Measurements from ENCODE around the gene FOXP1. TPM values are rescaled to one million over a fixed set of nuclear protein-coding genes. Genes with fewer than 3 reads are reported as not detected.

The FOXP1 gene
- total and polyA plus RNA-seq, 7 experiments from 2014 or later = 104 to 537 (median 444) TPM

GRCh38 chr3:71099997-71100719 lies 483.4 kb downstream of the FOXP1 start:
- H3K27me3 ChIP-seq (ENCODE audit: control insufficient read depth in 2 of 2, insufficient read depth in 2 of 2, low read length in 2 of 2) = no peaks in the 10 kb centered on the region
- H3K4me3 ChIP-seq (ENCODE audit: low read length) = no peak overlapping the region
- H3K36me3 ChIP-seq (ENCODE audit: control insufficient read depth in 2 of 3, insufficient read depth in 3 of 3, low read length in 3 of 3) = peaks cover 3 to 13% (median 10%) of the 10 kb centered on the region in 3 experiments
- H3K36me3 Mint-ChIP-seq = peaks cover 0 to 68% (median 48%) of the 10 kb centered on the region in 5 donors
- no peak for DNase-seq
- CTCF ChIA-PET = interaction anchor here (1.0 kb wide), 1 partner anchor 94 kb away, joined by 3 read pairs; no protein-coding TSS in a partner anchor
- H3K9me3 ChIP-seq (ENCODE audit: control insufficient read depth in 2 of 3, low read length in 3 of 3) = no peaks in the 10 kb centered on the region
- intact Hi-C loops (cut with micrococcal nuclease) = no loop called here
- POLR2A ChIA-PET = interaction anchor here (1.4 kb wide), 1 partner anchor 23 kb away, joined by 3 read pairs; no protein-coding TSS in a partner anchor
- H3K4me1 ChIP-seq (ENCODE audit: control insufficient read depth in 2 of 2, insufficient read depth in 2 of 2, low read length in 2 of 2) = peaks cover 35 to 54% of the 10 kb centered on the region in 2 donors
- H3K27me3 Mint-ChIP-seq = no peaks in the 10 kb centered on the region
- H3K4me3 Mint-ChIP-seq = peak overlapping the region in 7 of 10 donors; percentile 30 to 65 (median 39)
- peak overlapping the region; percentile 44 for H3K27ac ChIP-seq (ENCODE audit: low read depth, low read length)
- H3K27ac Mint-ChIP-seq = peak overlapping the region in 8 of 9 donors; percentile 71 to 93 (median 80)
- H3K9me3 Mint-ChIP-seq = peaks cover 0 to 7% (median 0%) of the 10 kb centered on the region in 11 donors
- peaks cover 56 to 100% (median 94%) of the 10 kb centered on the region in 7 donors for H3K4me1 Mint-ChIP-seq
- ATAC-seq = peak; percentile 52

GRCh38 chr3:71097557-71097956 lies 486.0 kb downstream of the FOXP1 start:
- no peak overlapping the region for H3K4me3 ChIP-seq (ENCODE audit: low read length)
- Mint-ChIP-seq H3K9me3 (peaks cover 0 to 7% (median 0%) of the 10 kb centered on the region in 11 donors), H3K36me3 (peaks cover 0 to 61% (median 45%) of the 10 kb centered on the region in 5 donors), H3K27me3 (no peaks in the 10 kb centered on the region), H3K4me1 (peaks cover 48 to 98% (median 93%) of the 10 kb centered on the region in 7 donors), H3K27ac (peak overlapping the region in 7 of 9 donors; percentile 34 to 93 (median 74)), H3K4me3 (peak overlapping the region in 2 of 10 donors; percentile 26 to 36)
- DNase-seq (no peak), ATAC-seq (no peak)
- CTCF ChIA-PET = no interaction called here
- H3K36me3 ChIP-seq (ENCODE audit: control insufficient read depth in 2 of 3, insufficient read depth in 3 of 3, low read length in 3 of 3) = peaks cover 3 to 7% (median 5%) of the 10 kb centered on the region in 3 experiments
- POLR2A ChIA-PET = no interaction called here
- no peaks in the 10 kb centered on the region for H3K9me3 ChIP-seq (ENCODE audit: control insufficient read depth in 2 of 3, low read length in 3 of 3)
- H3K4me1 ChIP-seq (ENCODE audit: control insufficient read depth in 2 of 2, insufficient read depth in 2 of 2, low read length in 2 of 2) = peaks cover 34 to 57% of the 10 kb centered on the region in 2 donors
- intact Hi-C loops (cut with micrococcal nuclease) = loop anchor here in 1 of 2 donors (1.0 kb wide), 1 partner anchor 10 kb away; no protein-coding TSS in a partner anchor
- H3K27me3 ChIP-seq (ENCODE audit: control insufficient read depth in 2 of 2, insufficient read depth in 2 of 2, low read length in 2 of 2) = no peaks in the 10 kb centered on the region
- no peak overlapping the region for H3K27ac ChIP-seq (ENCODE audit: low read depth, low read length)

GRCh38 chr3:71095511-71096291 lies 487.8 kb downstream of the FOXP1 start:
- Mint-ChIP-seq H3K4me1 (peaks cover 42 to 97% (median 90%) of the 10 kb centered on the region in 7 donors), H3K27me3 (no peaks in the 10 kb centered on the region), H3K36me3 (peaks cover 0 to 57% (median 45%) of the 10 kb centered on the region in 5 donors), H3K4me3 (peak overlapping the region in 2 of 10 donors; percentile 18 to 32), H3K9me3 (peaks cover 0 to 1% (median 0%) of the 10 kb centered on the region in 11 donors), H3K27ac (peak overlapping the region; percentile 3 to 93 (median 75))
- H3K9me3 ChIP-seq (ENCODE audit: control insufficient read depth in 2 of 3, low read length in 3 of 3) = no peaks in the 10 kb centered on the region
- ChIA-PET CTCF (no interaction called here), POLR2A (interaction anchor here (1.1 to 1.4 kb wide), 2 partner anchors 9 to 14 kb away, joined by 3 to 5 read pairs; no protein-coding TSS in a partner anchor)
- ATAC-seq (no peak), DNase-seq (no peak)
- peaks cover 16 to 46% of the 10 kb centered on the region in 2 donors for H3K4me1 ChIP-seq (ENCODE audit: control insufficient read depth in 2 of 2, insufficient read depth in 2 of 2, low read length in 2 of 2)
- no peak overlapping the region for H3K4me3 ChIP-seq (ENCODE audit: low read length)
- intact Hi-C loops (cut with micrococcal nuclease) = no loop called here
- no peaks in the 10 kb centered on the region for H3K27me3 ChIP-seq (ENCODE audit: control insufficient read depth in 2 of 2, insufficient read depth in 2 of 2, low read length in 2 of 2)
- H3K36me3 ChIP-seq (ENCODE audit: control insufficient read depth in 2 of 3, insufficient read depth in 3 of 3, low read length in 3 of 3) = peaks cover 3 to 7% (median 5%) of the 10 kb centered on the region in 3 experiments
- peak overlapping the region; percentile 6 for H3K27ac ChIP-seq (ENCODE audit: low read depth, low read length)

- ChIA-PET CTCF (no interaction called here), POLR2A (interaction anchor here (0.8 kb wide), 1 partner anchor 32 kb away, joined by 3 read pairs; no protein-coding TSS in a partner anchor)
- peaks cover 8 to 47% of the 10 kb centered on the region in 2 donors for H3K4me1 ChIP-seq (ENCODE audit: control insufficient read depth in 2 of 2, insufficient read depth in 2 of 2, low read length in 2 of 2)
- intact Hi-C loops (cut with micrococcal nuclease) = no loop called here
- H3K27me3 ChIP-seq (ENCODE audit: control insufficient read depth in 2 of 2, insufficient read depth in 2 of 2, low read length in 2 of 2) = no peaks in the 10 kb centered on the region
- no peaks in the 10 kb centered on the region for H3K27me3 Mint-ChIP-seq
- peak overlapping the region in 7 of 9 donors; percentile 64 to 93 (median 74) for H3K27ac Mint-ChIP-seq
- peaks cover 2 to 5% (median 3%) of the 10 kb centered on the region in 3 experiments for H3K36me3 ChIP-seq (ENCODE audit: control insufficient read depth in 2 of 3, insufficient read depth in 3 of 3, low read length in 3 of 3)
- DNase-seq = no peak
- peaks cover 40 to 97% (median 90%) of the 10 kb centered on the region in 7 donors for H3K4me1 Mint-ChIP-seq
- H3K36me3 Mint-ChIP-seq = peaks cover 0 to 56% (median 53%) of the 10 kb centered on the region in 5 donors
- no peak overlapping the region for H3K4me3 ChIP-seq (ENCODE audit: low read length)
- H3K4me3 Mint-ChIP-seq = peak overlapping the region in 5 of 10 donors; percentile 18 to 61 (median 33)
- H3K9me3 Mint-ChIP-seq = no peaks in the 10 kb centered on the region
- H3K27ac ChIP-seq (ENCODE audit: low read depth, low read length) = no peak overlapping the region
- no peaks in the 10 kb centered on the region for H3K9me3 ChIP-seq (ENCODE audit: control insufficient read depth in 2 of 3, low read length in 3 of 3)
- ATAC-seq = no peak
Measured at GRCh38 chr3:71094658-71095209, 488.8 kb downstream of the FOXP1 start.

- H3K4me1 Mint-ChIP-seq = peaks cover 57 to 97% (median 94%) of the 10 kb centered on the region in 7 donors
- Histone ChIP-seq H3K4me3 (ENCODE audit: low read length) (no peak overlapping the region), H3K9me3 (ENCODE audit: control insufficient read depth in 2 of 3, low read length in 3 of 3) (no peaks in the 10 kb centered on the region), H3K36me3 (ENCODE audit: control insufficient read depth in 2 of 3, insufficient read depth in 3 of 3, low read length in 3 of 3) (peaks cover 0 to 5% (median 3%) of the 10 kb centered on the region in 3 experiments), H3K27ac (ENCODE audit: low read depth, low read length) (peak overlapping the region; percentile 7), H3K4me1 (ENCODE audit: control insufficient read depth in 2 of 2, insufficient read depth in 2 of 2, low read length in 2 of 2) (peaks cover 27 to 60% of the 10 kb centered on the region in 2 donors), H3K27me3 (ENCODE audit: control insufficient read depth in 2 of 2, insufficient read depth in 2 of 2, low read length in 2 of 2) (no peaks in the 10 kb centered on the region)
- peak in 3 of 9 donors; percentile 14 to 27 (median 25) for DNase-seq
- H3K27ac Mint-ChIP-seq = peak overlapping the region in 8 of 9 donors; percentile 74 to 93 (median 84)
- H3K4me3 Mint-ChIP-seq = peak overlapping the region in 9 of 10 donors; percentile 2 to 66 (median 52)
- CTCF ChIA-PET = interaction anchor here (0.7 kb wide), 1 partner anchor 171 kb away, joined by 3 read pairs; no protein-coding TSS in a partner anchor
- peaks cover 0 to 3% (median 0%) of the 10 kb centered on the region in 11 donors for H3K9me3 Mint-ChIP-seq
- POLR2A ChIA-PET = interaction anchor here (0.5 kb wide), 1 partner anchor 54 kb away, joined by 7 read pairs; no protein-coding TSS in a partner anchor
- intact Hi-C loops (cut with micrococcal nuclease) = loop anchor here in 1 of 2 donors (1.0 to 2.0 kb wide), 2 partner anchors 10 to 14 kb away; no protein-coding TSS in a partner anchor
- H3K36me3 Mint-ChIP-seq = peaks cover 0 to 65% (median 51%) of the 10 kb centered on the region in 5 donors
- peak; percentile 47 for ATAC-seq
- no peaks in the 10 kb centered on the region for H3K27me3 Mint-ChIP-seq
Measured at GRCh38 chr3:71092665-71093064, 490.9 kb downstream of the FOXP1 start.

Measured in naive thymus-derived CD4-positive, alpha-beta T cell (primary cell).